ENCODE data around the gene CALCOCO1.
"Not testable (repeated sequence)": the region's sequence is repeated elsewhere in the genome, so short reads cannot be mapped to it uniquely, and the experiment has no call there.

The CALCOCO1 gene

DNA sequence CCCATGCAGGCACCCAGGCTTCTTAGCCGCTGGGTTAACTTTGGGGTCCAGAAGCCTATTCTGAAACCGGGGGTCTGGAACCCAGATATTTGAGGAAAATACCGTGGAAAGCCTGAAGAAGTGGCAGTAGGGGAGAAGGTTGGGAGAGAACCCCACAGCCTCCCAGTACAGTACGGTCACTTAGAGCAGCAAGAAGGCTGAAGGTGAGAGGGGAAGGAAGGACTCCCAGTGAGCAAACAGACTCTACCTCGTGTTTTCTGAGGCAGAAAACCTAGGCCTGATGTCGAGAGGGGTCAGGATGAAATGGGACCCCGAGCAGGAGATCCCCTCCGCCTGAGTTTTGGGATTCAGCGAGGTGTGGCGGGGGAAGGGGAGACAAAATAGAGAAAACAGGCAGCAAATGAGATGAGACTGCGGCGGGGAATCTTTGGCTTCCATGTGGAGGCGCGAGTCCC, 10.7 kb upstream of the CALCOCO1 start:
- no peak overlapping the region for H3K4me3 ChIP-seq (ENCODE audit: low read length)

DNA sequence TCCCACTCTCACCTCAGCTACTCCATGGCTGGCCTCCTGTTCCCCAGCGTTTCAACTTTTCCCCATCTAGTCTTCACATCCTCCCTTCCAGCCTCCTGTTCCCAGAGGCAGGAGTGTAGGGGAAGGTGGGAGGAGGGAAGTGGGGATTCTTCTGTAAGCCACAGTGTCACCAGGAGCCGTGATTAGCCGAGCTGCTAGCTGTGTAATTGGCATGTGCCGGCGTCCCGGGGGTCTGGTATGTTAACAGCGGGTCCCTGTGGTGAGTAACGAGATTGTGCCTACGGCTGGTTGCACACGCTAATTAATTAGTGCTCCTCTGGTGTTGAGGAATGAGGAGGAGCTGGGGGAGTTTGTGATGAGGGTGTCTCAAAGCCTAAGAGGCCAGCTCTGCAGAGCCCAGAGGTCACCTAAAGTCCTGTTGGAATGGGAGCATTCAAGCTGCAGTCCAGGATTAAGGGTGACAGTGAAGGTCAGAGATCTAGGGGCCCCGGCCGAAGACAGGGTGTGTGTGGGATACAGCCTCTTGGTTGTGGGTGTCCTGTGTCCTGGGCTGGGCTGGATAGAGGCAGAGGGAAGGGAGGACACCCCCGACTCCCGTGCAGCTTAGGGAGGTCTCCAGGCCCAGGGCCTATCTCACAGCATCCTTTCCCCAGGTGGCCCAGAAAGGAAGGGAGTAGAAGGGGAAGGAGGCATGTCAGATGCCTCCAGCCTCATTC, 10.0 kb upstream of the CALCOCO1 start:
- no peak overlapping the region for H3K4me3 ChIP-seq (ENCODE audit: low read length)
- no peak for DNase-seq (ENCODE audit: low read depth, low spot score)

More for the DNA sequence above, 10.7 kb upstream of the CALCOCO1 start:
- DNase-seq (ENCODE audit: low read depth, low spot score), result no peak

DNA sequence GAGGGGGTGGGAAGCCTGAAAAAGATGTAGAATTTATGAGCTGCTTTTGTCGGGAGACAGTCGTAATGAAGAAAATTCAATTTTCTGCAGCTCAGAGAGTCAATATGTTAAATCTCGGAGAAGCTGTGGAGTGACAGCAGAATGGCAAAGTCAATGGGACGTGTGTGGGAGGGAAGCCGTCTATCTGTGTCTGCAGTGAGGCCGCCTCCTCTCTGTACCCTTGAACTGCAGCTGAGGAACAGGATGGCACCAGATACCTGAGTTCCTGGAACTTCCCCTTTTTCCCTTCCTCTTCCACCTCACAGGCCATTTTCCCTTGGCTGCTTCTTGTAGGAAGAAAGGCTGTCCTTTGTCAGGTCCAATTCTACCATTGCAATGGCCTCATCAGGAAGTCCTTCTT, 9.3 kb upstream of the CALCOCO1 start:
- H3K4me3 ChIP-seq (ENCODE audit: low read length), result no peak overlapping the region
- DNase-seq (ENCODE audit: low read depth, low spot score), result no peak

DNA sequence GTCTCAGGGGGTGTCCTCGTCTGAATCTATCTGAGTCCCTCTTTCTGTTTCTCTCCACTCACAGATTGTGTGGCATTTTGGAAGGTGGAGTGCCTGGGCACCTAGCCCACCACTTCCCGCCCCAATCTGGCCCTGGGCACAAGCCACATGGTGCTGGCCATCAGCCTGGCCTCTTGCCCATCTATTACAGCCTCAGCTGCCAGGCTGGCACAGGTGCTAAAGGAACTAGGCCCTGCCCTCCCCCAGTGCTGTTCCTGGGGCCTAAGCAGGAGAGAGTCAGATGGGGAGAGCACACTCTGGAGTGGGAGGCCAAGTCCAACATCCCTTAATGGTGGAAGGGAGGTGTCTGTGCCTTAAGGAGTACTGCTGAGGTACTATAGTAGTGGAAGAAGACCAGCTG, 8.3 kb upstream of the CALCOCO1 start:
- DNase-seq (ENCODE audit: low read depth, low spot score), result no peak
- H3K4me3 ChIP-seq (ENCODE audit: low read length), result no peak overlapping the region

DNA sequence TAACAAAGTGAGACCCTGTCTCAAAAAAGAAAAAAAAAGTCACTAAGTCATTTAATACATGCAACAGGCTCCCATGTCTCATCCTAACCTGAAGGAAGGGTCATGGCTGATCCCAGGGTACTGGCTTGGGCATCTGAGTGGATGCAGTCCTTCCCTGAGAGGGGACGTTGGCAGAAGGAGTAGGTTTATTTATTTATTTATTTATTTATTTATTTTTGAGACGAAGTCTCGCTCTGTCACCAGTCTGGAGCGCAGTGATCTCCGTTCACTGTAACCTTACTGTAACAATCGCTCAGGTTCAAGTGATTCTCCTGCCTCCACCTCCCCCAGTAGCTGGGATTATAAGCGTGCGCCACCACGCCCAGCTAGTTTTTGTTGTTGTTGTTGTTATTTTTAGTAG, 7.2 kb upstream of the CALCOCO1 start:
- DNase-seq (ENCODE audit: low read depth, low spot score), result no peak
- H3K4me3 ChIP-seq (ENCODE audit: low read length), result no peak overlapping the region

DNA sequence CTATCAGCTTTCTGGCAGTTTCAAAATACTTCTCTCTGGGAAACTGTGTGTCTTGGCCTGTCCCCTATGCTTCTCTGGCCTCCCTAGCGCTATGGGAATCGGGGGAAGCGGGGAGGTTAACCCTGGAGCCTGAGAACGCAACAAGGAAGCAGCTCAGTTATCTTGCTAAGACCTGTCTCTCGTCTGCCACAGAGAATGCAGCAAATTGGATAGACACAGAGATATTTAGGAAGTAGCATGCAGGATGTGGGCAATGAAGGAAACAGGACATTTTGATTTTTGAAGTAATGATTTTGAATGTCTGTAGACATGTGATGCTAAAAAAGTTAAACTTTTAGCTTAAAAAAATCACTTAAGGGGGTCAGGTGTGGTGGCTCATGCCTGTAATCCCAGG, 6.6 kb upstream of the CALCOCO1 start:
- H3K4me3 ChIP-seq (ENCODE audit: low read length), result no peak overlapping the region
- peak; percentile 33 for DNase-seq (ENCODE audit: low read depth, low spot score)

DNA sequence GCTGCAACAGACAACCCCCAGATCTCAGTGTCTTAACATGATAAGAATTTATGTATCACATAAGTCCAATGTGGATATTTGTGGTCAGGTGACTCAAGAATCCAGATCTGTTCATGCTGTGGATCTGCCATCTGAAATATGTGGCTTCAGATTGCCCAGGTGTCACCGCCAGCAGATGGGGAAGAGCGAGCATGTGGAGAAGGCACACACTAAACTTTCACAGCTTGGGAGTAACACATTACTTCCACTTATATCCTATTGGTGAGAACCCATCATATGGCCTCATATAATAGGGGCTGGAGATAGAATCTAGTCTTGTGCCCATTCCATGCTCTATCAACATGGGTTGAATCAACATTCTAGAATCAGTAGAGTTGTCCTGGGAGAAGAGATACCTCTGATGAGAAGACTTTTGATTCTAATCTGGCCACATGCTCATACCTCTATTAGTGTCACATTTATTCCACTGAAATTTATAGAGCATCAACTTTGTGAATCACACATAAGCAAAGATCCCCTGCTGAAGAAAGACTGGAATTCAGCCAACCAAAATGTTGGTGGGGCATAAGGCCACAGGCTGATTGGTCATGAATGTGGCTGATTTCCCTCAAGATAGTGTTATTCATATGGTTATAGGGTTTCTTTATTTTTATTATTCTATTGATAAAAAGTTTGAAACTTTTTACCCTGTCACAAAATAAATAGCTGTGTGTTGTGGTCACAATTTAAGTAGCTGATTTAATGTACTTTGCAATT, 6.0 kb upstream of the CALCOCO1 start:
- no peak for DNase-seq (ENCODE audit: low read depth, low spot score)

DNA sequence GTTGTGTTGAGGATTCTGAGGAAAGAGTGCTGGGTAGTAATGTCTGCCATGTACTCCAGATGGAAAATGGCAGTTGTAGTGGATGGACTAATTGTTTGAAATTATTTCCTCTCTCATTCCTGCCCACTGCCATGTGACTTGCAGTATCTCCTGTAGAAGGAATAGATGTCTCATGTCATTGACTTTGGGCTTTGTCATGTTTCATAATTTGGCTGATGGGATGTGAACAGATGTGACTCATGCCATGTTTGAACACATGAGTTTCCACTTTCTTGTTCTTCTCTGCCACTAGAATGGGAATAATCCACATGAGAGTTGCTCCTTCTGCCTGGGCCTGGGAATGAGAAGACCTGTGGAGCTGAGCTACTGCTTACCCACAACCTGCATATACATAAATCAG, 2.4 kb upstream of the CALCOCO1 start:
- no peak for DNase-seq (ENCODE audit: low read depth, low spot score)
- no peak overlapping the region for H3K4me3 ChIP-seq (ENCODE audit: low read length)

More for the DNA sequence above, 6.0 kb upstream of the CALCOCO1 start:
- no peak overlapping the region for H3K4me3 ChIP-seq (ENCODE audit: low read length)

DNA sequence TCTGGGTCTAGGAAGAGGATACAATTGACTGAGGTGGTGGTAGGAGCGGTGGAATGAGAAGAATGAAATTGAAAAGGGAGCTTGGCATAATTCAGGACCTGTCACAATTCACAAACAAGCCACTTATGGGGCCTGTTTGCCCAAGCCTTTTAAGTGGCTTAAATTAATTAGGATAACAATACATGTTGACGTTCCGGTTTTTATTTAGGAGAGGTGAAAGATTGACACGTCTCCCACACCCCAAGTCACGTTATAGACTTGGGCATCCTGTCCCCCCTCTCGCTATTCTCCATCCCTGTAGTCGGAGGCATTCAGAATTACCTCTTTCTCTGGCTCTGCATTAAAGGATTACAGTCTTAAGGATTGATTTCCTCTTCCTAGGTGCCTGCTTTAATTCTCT, 954 bp upstream of the CALCOCO1 start:
- DNase-seq (ENCODE audit: low read depth, low spot score), result no peak
- H3K4me3 ChIP-seq (ENCODE audit: low read length), result peak overlapping the region; percentile 63

DNA sequence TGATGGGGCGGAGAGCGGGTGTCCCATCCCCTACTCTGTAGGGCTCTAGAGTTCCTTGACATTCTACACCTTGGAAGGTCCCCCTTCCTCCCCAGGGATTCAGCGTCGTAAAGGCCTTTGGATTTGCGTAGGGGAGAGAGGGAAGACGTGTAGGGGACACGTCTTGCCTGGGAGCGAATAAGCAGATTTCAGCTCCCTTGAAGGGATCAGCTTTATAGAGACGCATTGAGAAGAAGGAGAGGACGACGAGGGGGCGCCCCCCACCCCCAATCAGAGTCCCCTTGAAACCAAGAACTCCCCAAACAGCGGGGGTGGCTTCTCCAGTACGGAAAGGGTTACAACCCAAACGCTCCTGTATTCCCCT, 324 bp downstream of the CALCOCO1 start:
- DNase-seq (ENCODE audit: low read depth, low spot score), result no peak
- H3K4me3 ChIP-seq (ENCODE audit: low read length), result peak overlapping the region; percentile 66

DNA sequence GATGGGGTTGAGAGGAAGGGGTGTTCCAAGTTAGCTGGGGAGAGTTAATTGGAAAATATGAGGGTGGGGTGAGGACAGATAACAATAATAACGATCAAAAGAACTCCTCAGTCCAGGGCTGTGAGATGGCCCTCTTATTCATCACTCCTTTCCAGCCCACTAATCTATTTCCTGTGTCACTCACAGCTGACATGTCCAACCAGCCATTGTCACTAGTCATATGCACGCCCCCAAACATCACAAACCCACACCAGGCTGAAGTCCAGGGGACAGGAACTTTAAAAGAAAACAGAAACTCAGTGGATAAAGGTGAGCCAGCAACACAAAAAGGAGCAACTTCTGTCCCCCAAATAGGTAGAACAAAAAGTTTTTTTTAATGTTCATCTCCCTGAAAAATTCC, 911 bp downstream of the CALCOCO1 start:
- no peak for DNase-seq (ENCODE audit: low read depth, low spot score)
- peak overlapping the region; percentile 66 for H3K4me3 ChIP-seq (ENCODE audit: low read length)

DNA sequence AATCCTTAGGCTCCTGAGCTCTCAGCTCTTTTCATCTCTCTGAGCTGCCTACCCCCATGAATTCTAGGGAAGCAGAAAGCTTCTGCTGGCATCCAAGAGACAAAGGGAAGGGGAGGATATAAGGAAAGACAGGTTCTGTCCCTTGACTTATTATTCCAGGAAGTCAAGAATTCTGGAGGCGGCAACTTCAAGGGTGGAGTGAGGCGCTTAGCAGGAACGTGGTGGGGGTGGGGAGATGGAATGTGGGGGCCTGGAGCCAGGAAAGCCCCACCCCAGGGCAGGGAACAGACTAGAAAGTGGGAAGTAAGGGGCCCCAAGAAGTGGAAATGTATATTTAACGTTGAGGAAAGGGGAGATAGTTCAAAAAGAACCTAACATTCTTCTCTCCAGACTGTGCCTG, 1.4 kb downstream of the CALCOCO1 start:
- DNase-seq (ENCODE audit: low read depth, low spot score), result no peak
- no peak overlapping the region for H3K4me3 ChIP-seq (ENCODE audit: low read length)

DNA sequence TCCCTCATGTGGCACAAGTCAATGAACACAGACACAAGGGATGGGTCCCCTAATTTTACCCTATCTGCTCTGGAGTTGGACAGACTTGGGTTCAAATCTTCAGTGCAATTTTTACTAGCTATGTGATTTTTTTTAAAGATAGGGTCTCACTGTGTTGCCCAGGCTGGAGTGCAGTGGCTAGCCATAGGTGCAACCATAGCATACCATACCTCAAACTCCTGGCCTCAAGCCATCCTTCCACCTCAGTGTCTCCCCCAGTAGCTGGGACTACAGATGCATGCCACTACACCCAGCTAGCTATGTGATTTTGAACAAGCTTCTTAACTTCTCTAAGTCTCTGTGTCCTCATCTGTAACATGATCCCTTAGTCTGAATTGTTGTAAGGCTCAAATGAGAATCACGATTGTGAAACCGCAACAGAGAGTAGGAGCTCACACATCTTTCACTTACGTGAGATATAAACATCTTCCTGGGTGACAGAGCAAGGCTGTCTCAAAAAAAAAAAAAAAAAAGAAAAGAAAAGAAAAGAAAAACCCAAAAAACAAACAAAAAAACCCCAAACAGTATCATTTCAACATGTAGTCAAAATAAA, 4.7 kb downstream of the CALCOCO1 start:
- DNase-seq (ENCODE audit: low read depth, low spot score), result no peak
- H3K4me3 ChIP-seq (ENCODE audit: low read length), result no peak overlapping the region

DNA sequence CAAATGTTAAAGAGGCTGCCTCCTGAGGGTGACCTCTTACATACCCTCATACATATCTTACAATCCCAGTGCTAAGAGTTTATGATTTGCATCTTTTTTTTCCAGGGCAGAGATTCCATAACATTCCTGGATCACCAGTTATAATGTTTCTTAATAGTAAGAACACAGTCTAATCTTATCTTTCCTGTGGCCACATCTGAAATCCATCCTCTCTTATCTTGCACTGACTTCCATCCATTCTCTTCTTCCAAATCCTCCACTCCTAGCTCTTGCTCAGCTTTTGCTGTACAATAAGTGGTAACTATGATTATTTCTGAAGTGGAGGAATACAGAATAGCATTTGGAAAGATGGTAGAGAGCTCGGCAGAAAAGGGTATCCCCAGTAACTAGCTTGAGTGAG, 6.3 kb downstream of the CALCOCO1 start:
- DNase-seq (ENCODE audit: low read depth, low spot score), result no peak
- no peak overlapping the region for H3K4me3 ChIP-seq (ENCODE audit: low read length)

DNA sequence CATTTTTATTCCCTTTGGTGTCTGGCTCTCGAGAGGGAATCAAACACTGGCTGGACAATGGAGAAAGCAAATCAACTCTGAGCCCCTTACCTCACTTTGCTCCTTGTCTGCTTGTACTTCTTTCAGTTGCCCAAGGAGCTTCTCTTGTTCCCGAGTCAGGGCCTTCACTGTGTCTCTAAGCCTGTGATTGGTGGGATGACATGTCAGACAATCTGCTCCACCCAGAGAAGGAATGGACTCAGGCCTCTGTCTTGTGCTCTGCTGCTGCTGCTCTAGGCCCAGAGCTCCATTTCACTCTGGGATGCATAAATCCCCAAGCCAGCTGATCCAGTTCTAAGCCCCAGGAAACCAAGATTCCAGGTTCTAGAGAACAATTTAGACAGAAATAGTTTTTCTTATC, 7.6 kb downstream of the CALCOCO1 start:
- DNase-seq (ENCODE audit: low read depth, low spot score), result no peak
- no peak overlapping the region for H3K4me3 ChIP-seq (ENCODE audit: low read length)

DNA sequence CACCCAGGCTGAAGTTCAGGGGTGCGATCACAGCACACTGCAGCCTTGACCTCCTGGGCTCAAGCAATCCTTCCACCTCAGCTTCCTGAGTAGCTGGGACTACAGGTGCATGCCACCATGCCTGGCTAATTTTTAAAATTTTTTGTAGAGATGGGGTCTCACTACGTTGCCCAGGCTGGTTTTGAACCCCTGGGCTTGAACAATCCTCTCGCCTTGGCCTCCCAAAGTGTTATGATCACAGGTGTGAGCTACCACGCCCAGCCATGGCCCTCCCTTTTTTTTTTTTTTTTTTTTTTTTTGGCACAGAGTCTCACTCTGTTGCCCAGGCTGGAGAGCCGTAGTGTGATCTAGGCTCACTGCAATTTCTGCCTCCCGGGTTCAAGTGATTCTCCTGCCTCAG, 8.7 kb downstream of the CALCOCO1 start:
- H3K4me3 ChIP-seq (ENCODE audit: low read length); DNase-seq (ENCODE audit: low read depth, low spot score): not testable (repeated sequence)

DNA sequence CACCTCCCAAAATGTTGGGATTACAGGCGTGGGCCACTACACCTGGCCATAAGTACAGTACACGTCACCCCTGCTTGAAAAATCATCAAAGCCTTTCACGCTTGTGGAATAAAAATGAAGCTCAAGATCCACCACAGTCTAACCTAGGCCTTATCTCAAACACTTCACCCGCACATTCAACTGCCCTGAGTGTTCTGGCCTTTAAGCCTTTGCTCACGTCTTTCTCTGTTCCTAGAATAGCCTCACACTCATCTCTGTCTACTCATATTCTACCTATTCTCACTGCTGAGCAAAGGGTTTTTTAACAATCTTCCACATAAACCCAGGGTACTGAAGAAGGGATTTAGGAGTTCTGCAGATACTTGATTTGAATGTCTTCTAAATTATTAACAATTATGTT, 9.9 kb downstream of the CALCOCO1 start:
- no peak overlapping the region for H3K4me3 ChIP-seq (ENCODE audit: low read length)
- no peak for DNase-seq (ENCODE audit: low read depth, low spot score)

DNA sequence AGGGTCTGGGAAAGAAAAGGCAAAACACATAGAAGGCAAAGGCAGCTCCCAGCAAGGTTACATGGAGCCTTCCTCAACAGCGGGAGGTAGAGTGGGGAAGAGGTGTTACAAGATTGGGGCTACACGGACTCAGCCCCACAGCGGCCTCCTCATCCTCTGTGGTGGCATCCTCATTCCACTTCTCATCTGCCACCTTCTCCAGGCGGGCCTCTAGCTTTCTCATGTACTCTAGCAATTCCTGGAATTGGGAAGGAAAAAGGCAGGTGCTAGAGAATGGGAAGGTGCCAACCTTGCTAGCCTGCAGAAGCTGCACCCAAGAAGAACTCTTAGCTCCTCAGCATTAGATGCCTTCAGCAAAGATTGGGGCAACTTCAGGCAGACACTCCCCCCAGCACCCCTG, 13.2 kb downstream of the CALCOCO1 start:
- DNase-seq (ENCODE audit: low read depth, low spot score), result no peak
- H3K4me3 ChIP-seq (ENCODE audit: low read length), result no peak overlapping the region

DNA sequence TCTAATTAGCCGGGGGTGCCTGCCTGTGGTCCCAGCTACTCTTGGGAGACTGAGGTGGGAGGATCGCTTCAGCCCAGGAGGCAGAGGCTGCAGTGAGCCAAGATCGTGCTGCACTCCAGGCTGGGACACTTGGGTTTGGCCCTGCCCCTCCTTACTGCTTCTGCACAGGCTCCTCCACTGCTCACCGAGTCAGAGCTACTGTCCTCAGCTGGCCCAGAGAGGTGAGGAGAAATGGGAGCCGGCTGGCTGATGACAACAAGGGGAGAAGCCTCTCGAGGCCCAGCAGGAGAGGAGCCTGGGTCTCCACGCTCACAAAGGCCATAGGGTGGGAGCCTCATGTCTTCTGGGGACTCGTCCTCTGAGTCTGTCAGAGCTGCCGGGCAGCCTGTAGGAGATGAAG, 13.7 kb downstream of the CALCOCO1 start:
- DNase-seq (ENCODE audit: low read depth, low spot score), result no peak
- no peak overlapping the region for H3K4me3 ChIP-seq (ENCODE audit: low read length)

DNA sequence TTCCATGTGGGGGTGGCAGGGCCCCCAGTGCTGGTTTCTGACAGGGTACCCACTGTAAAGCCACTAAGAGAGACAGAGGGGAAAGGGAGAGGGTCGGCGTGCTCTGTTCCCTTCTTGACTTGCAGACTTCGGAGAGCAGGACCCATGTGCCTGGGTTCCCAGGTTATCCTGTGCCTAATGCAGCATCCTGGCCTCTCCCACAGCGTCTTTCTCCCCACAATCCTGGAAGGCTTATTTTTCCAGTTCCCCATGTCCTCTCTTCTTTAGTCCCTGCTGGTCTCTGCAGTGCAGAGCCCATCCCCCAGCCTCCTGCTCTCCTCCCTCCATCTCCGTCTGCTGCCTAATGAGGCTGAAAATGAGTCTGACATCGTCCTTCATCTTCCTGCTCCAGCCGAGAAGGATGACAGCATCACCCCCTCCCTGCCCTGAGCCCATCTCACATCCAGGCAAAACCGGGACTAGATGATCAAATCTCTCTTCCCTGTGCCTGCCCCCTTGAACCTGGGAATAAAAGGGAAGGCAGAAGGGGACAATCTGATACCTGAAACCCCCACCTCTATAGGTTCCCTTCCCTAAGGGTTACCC, 15.1 kb downstream of the CALCOCO1 start:
- no peak for DNase-seq (ENCODE audit: low read depth, low spot score)

More for the DNA sequence above, 15.1 kb downstream of the CALCOCO1 start:
- H3K4me3 ChIP-seq (ENCODE audit: low read length), result no peak overlapping the region

Measured in Jurkat, Clone E6-1 (cell line).